ENCODE data around the gene DNAJB5.
"Not testable (repeated sequence)": the region's sequence is repeated elsewhere in the genome, so short reads cannot be mapped to it uniquely, and the experiment has no call there.

Gene DNAJB5

DNA sequence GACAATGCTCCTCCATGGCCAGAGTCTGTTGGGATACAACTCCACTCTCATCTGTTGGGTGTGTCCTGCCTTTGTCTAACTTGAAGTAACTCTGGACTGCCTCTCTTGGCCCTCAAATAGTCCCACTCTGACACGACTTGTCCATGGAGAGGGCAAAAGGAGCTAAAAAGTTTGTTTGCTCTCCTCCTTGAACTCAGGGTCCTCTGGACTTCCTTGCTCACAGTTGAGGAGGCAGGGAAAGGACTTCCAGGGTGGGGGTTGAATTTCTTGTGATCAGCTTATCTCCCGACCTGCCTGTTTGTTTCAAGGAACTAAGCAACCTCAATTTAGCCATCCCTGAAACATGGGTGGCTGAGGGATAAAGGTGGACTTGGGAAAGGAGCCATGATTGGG, 11.7 kb downstream of the DNAJB5 start:
- DNase-seq: no peak

DNA sequence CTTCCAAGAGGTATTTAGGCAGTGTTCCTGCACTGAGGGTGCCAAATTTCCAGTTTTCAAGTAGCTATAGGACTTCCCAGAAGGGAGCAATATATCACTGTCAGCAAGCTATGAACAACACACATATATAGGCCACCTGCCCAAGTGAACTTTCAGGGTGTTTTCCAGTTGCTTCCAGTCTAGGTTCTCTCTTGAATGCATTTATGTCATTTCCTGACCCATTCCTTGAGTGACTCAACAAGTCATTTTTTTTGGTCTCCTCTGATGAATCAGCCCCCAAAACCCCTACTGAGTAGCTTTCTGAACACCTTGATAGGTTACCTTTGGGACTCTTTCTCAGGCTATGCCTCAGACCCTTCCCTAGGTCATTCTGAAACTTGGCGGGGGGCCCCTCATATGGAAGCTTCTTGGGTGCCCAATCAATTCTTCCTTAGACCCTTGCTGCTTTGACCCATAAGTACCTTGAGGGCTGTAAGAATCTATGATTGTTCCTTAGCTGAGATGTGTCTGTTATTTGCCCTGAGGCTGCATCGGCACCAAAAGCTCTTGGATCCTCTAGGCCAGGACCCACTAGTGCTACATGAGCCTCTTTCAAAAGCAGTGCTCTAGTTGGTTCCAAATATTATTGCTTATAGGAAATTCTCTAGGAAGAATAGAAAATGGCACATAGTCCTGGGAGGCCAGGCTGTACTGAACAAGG, 12.4 kb downstream of the DNAJB5 start:
- DNase-seq: no peak

DNA sequence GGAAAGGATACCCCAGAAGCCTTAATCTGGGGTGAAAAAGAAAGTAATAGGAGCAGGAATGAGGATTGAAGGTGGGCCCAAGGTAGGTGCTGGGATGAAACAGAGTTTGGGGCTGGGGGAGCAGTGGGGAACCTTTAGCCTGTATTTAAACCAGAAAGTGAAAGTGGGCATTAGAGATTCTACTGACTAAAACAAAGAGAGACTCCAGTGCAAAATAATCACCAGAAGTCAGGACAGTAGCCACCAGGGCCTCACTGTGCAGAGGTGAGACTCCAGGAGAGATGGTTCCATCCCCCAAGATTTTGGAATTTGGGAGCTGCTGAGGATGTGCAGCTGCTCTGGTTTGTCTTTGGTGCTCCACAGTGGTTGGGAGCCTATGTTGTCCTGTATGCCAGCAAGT, 13.1 kb downstream of the DNAJB5 start:
- DNase-seq: no peak

DNA sequence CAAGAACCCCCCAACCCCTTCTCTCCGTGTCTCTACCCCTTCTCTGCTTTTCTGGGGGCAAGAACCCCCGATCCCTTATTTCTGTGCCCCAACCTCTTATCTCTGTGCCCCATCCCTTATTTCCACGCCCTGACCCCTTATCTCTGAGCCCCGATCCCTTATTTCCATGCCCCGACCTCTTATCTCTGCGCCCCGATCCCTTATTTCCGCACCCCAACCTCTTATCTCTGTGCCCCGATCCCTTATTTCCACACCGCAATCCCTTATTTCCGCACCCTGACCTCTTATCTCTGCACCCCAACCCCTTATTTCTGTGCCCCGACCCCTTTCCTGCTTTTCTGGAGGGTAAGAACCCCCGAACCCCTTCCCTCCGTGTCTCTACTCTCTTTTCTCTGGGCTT, 14.8 kb downstream of the DNAJB5 start:
- DNase-seq: not testable (repeated sequence)

DNA sequence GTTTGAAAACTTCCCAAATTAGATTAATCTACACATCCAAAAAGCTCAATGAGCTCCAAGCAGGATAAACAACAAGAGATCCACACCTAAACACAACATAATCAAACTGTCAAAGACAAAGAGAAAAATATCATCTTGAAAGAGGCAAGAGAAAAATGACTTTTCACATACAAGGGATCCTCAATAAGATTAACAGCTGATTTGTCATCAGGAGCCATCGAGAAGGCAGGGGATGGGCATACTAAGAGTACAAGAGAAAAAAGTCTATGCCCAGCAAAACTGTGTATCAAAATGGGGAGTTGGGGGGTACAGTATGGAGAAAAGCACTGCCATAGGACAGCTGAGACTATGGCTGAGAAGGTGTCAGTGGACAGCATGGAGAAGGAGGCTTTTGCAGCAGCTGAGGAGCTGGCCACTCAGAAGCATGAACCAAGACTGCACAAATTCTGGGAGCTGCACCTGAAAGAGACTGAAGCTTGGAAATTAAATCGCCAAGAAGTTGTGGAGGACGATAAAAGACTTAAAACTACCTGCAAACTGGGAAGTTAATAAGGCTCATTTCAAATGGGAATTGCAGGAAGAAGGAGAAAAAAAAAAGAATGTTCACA, 20.9 kb downstream of the DNAJB5 start:
- DNase-seq: no peak

DNA sequence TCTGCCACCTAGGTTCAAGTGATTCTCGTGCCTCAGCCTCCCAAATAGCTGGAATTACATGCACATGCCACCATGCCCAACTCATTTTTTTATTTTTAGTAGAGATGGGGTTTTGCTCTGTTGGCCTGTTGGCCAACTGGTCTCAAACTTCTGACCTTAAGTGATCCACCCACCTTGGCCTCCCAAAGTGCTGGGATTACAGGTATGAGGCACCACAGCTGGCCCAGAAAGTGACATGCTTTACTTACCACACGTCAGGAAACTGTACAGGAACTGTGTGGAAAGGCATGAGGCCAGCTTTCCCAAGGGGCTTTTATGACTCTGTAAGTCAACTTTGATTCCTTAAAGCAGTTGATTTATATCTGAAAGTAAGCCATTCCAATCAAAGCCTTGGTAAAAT, 25.0 kb downstream of the DNAJB5 start:
- no peak for DNase-seq

DNA sequence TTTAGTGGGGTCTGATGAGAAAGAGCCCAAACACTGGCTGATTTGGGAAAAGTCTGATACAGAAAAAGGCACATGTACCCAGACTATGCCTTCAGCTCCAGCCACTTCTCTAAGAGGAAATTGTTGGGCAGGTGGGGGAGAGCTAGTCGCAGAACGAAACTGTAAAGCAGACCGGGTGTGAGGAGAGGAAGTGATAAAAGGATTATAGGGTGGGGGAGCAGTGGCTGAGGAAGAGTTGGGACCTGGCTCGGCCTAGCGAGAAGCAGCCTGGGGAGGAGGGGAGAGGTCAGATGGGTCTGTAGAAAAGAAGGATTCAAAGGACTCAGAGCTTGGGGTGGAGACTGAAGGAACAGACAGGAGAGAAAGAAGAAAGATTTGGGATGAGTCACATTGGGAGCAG, 33.9 kb downstream of the DNAJB5 start:
- DNase-seq: not testable (repeated sequence)

DNA sequence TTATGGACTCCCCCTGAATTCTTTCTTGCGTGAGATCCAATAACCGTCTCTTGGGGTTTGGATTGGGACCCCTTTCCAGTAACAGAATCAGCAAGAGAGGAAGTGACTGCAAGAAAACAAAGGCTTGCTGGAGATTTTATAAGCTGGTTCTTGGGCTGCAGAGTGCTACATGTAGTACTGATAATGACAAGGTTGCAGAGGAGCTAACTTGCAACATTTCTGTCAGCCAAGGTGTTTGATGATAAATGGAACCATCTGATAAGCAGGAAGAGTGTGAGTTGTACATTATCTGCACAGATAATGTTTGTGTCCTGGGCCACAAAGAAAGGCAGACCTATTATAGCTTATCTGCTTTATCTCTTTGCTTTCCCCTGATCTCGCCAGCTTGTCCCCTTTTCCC, 37.1 kb downstream of the DNAJB5 start:
- no peak for DNase-seq

DNA sequence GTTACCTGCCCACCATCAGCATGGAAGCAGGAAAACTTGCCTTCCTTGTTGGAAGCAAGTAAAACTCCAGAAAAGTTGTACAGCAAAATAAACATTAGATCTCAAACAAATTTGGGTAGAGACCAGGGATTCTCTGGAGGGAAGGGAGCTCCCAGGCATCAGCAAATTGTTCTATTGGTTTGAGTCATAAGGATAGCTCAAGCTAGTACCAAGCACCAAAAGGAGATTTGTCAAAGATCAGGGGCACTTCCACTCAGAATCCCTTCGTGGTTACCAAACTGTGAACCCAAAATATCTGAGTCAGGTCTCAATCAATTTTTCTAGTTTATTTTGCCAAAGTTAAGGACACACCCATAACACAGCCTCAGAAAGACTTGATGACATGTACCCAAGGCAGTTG, 37.8 kb downstream of the DNAJB5 start:
- DNase-seq: no peak

DNA sequence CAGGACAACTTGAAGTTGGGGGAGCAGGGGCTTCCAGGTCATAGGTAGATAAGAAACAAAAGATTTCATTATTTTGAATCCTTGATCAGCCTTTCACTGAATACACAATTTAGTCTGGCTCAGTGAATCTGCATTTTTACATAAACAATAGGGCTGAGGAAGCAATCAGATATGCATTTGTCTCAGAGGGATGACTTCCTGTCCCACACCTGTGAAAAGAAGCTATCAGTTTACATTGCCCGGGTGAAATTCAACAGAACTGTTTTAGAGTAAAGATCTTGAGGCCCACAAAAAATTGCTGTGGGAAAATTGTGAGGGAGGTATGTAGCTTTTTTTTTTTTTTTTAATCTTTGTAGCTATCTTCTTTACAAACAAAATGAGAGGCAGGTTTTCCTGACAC, 38.3 kb downstream of the DNAJB5 start:
- DNase-seq: no peak

DNA sequence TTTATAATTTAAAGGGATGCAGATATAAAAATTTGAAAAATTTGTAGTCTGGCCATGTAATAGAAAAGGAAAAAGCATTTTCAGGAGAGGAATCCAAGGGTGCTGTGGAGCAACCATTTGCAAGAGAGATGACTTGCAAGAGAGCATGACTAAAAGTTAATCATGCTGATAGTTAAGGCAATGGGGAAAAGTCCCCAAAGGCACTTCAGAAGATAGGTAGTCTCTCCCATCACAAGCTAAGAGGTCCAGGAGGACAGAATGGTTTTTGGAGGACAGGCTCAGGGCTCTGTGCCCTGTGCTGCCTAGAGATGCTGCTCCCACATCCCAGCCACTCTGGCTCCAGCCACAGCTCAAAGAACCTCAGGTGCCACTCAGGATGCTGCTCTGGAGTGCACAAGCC, 38.8 kb downstream of the DNAJB5 start:
- DNase-seq: no peak

DNA sequence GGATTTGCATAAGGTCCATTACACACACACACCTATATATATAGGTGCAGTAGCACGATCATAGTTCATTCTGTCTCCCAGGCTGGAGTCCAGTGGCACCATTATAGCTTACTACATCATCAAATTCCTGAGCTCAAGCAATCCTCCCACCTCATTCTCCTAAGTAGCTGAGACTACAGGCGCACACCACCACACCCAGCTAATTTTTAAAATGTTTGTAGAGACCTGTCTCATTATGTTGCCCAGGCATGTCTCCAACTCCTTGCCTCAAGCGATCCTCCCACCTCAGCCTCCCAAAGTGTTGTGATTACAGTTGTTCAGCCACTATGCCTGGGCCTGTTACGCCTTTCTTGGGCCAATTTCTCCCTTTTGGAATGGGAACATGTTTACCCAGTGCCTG, 39.7 kb downstream of the DNAJB5 start:
- DNase-seq: no peak

DNA sequence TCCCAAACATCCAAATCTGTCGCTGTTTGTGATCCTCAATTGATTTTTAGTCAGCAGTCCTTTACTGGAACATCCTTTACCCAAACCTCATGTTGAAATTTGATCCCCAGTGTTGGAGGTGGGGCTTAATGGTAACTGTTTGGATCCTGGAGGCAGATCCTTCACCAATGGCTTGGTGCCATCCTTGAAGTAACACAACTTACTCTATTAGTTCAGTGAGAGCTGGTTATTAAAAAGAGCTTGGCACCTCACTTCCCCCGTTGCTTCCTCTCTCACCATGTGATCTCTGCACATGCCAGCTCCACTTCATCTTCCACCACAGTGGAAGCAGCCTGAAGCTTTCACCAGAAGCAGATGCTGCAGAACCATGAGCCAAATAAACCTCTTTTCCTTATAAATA, 40.3 kb downstream of the DNAJB5 start:
- no peak for DNase-seq

DNA sequence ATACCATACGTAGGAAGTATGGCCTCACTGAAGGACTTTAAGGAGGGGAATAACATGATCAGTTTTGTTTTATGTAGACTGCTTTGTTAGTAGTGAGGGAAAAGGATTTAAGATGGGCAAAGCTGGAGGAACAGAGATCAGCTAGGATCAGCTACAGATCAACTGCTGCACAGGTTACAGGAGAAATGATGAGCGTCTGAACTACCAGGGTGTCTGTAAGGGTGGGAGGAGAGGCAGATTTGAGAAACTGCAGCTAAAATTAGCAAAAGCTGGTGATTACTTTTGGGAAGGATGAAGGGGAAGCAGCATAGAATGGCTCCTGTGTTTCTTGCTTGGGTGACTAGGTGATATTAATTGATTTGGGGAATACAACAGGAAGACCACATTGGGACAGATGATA, 43.6 kb downstream of the DNAJB5 start:
- DNase-seq: no peak

DNA sequence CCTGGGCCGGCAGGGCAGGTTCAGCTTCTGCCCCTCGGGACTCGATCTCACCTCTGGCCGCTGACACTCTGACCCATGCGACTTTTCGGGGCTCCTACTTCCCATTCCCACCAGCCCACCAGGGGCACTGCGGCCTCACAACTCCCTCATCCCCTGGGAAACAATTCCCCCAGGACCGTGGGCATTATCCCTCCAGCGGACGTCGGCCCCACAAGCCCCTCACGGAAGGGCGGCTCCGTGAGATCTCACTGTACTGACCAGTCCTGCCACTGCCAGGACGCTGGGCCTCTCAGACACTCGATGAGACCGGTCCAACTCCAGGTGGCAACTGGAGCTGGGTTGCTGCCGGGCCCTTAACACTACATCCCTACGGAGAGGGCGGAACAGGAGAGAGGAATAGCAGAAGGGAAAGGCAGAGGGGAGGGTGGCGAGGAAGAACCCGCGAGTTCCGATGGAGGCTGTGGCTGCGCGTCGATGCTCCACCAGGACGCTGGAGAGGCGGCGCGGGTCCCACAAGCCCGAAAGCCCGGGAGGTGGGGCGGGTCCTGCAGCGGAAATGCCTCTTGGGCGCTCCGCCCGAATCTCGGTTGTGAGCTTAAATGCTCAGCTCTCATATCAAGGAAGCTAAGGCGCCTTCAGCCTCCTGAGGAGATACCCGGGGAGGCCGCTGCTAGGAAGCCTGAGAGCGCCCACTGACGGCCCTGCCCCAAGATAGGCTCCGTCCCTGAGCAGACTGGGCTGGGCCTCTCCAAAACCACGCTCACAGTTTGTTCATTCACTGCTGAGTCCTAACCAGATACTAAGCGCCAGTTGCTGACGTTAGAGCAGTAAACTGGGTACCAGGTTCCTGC, 46.5 kb downstream of the DNAJB5 start:
- DNase-seq: no peak

DNA sequence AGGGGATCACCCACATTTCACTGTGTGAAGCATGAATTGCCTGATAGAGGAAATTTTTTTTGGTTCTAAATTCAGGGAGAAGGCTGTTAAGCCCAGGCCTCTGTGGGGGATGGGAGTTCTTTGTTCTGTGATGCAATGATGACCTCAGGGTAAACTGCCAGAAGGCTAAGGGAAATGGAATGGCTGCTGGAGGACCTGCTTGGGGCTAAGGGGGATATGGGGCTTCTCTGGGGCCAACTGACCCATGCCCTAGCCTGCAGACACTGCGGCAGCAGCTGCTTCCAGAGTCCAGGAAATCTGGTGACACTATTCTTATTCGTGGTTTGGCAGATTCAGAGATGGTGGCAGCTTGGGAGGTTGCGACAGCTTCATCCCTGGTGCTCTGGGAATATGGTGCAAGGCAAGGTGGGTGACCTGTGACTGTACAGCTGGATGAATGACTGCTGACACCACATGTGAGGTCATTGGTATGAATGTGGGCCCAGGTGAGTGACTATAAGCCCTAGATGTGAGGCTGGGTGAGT, 52.6 kb downstream of the DNAJB5 start:
- no peak for DNase-seq

DNA sequence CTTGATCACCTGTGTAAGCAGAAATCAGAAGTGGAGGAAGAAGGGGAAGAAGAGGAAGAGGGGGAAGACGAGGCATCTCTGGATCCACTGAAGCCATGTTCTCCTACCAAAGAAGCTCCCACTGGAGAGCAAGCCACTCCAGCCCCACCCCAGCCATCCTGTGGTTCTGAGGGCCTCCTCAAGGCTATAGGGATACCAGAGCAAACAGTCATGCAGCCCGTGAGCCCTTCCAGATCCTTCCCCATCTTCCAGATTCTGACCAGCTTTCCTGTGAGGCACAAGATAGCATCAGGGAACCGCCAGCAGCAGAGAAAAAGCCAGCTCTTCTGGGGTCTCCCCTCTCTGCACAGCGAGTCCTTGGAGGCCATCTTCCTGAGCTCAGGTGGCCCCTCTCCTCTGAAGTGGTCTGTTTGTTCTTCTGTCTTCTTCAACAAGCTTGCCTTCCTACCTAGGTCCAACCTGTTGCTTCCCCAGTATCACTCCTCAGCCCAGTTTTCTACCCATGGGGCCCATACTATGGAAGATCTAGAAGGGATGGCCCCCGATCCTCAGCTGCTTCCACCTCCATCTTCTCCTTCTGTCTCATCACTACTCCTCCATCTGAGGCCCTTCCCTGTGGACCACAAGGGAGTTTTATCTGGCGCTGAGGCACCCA, 53.5 kb downstream of the DNAJB5 start:
- no peak for DNase-seq

DNA sequence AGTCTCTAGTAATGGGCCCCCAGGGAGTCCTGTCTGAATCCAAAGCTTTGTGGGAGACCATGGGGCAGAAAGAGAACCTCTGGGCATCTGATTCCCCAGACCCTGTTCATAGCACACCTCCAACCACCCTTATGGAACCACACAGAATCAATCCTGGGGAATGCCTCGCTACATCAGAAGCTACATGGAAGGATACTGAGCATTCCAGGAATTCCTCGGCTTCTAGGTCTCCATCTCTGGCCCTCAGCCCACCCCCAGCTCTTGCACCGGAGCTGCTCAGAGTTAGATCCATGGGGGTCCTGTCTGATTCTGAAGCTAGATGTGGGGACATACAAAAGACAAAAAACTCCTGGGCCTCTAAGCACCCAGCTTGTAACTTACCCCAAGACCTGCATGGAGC, 54.5 kb downstream of the DNAJB5 start:
- DNase-seq: no peak

All from SIG-M5 (cell line).